Endothelial cell (in vitro differentiated cells): Measurements from ENCODE around the gene DNAJC27. TPM values are rescaled to one million over a fixed set of nuclear protein-coding genes. Genes with fewer than 3 reads are reported as not detected.

Experiments used
- DNase-seq: peaks from one replicate; pipeline ENCODE4 v3.0.0; 2021; ENCODE audit warnings: low spot score
- H3K27ac Mint-ChIP-seq: one replicate; pipeline ENCODE4 v1.8.0; 2021; ENCODE audit warnings: mixed read lengths, inconsistent platforms; ENCODE audit not compliant: unreplicated experiment
- H3K27me3 Mint-ChIP-seq: one replicate; pipeline ENCODE4 v1.8.0; 2021; ENCODE audit warnings: mild to moderate bottlenecking, moderate library complexity, mixed read lengths, inconsistent platforms; ENCODE audit not compliant: unreplicated experiment
- H3K36me3 Mint-ChIP-seq: one replicate; pipeline ENCODE4 v1.8.0; 2021; ENCODE audit warnings: mild to moderate bottlenecking, low read depth, mixed read lengths, inconsistent platforms; ENCODE audit not compliant: unreplicated experiment
- H3K4me1 Mint-ChIP-seq: one replicate; pipeline ENCODE4 v1.8.0; 2021; ENCODE audit warnings: mild to moderate bottlenecking, mixed read lengths, inconsistent platforms; ENCODE audit not compliant: unreplicated experiment
- H3K4me3 Mint-ChIP-seq: one replicate; pipeline ENCODE4 v1.8.0; 2021; ENCODE audit warnings: mild to moderate bottlenecking, mixed read lengths, inconsistent platforms; ENCODE audit not compliant: unreplicated experiment
- H3K9me3 Mint-ChIP-seq: one replicate; pipeline ENCODE4 v1.8.0; 2021; ENCODE audit warnings: mixed read lengths, inconsistent platforms; ENCODE audit not compliant: unreplicated experiment
- CTCF ChIP-seq: fragments of 200-600 bp; sonication (generic); IDR thresholded peaks from one replicate; pipeline ENCODE4 v1.5.0; 2021; ENCODE audit warnings: antibody characterized with exemption; ENCODE audit not compliant: unreplicated experiment
- total RNA-seq: library from RNA; stranded (reverse); fragmentation: NEBNext Ultra II Directional; extraction: Animal tissue kit (Norgen Biotek cat#: 25700); gene quantifications from one replicate; pipeline ENCODE4 v1.2.1, GENCODE V29; 2021; ENCODE audit not compliant: unreplicated experiment

DNAJC27 gene
- total RNA-seq, 1 donor from 2014 or later, result 3.5 TPM

GRCh38 chr2:24929230-24929629 lies 42.5 kb downstream of the DNAJC27 start:
- Mint-ChIP-seq H3K27me3 (no peaks in the 10 kb centered on the region), H3K4me3 (no peak overlapping the region), H3K4me1 (peaks cover 2% of the 10 kb centered on the region), H3K27ac (no peak overlapping the region), H3K36me3 (no peaks in the 10 kb centered on the region), H3K9me3 (no peaks in the 10 kb centered on the region)
- no peak for TF ChIP-seq CTCF
- no peak for DNase-seq

- peaks cover 2% of the 10 kb centered on the region for H3K4me1 Mint-ChIP-seq
- no peaks in the 10 kb centered on the region for H3K9me3 Mint-ChIP-seq
- DNase-seq, result no peak
- H3K27ac Mint-ChIP-seq, result no peak overlapping the region
- no peaks in the 10 kb centered on the region for H3K27me3 Mint-ChIP-seq
- H3K4me3 Mint-ChIP-seq, result no peak overlapping the region
- no peaks in the 10 kb centered on the region for H3K36me3 Mint-ChIP-seq
- no peak for TF ChIP-seq CTCF
Observed at GRCh38 chr2:24928036-24928435, 43.7 kb downstream of the DNAJC27 start.

- Mint-ChIP-seq H3K4me1 (peaks cover 2% of the 10 kb centered on the region), H3K9me3 (no peaks in the 10 kb centered on the region), H3K27ac (no peak overlapping the region), H3K27me3 (peaks cover 2% of the 10 kb centered on the region), H3K36me3 (no peaks in the 10 kb centered on the region), H3K4me3 (no peak overlapping the region)
- DNase-seq, result no peak
- no peak for TF ChIP-seq CTCF
Observed at GRCh38 chr2:24926602-24927252, 45.0 kb downstream of the DNAJC27 start.

DNA sequence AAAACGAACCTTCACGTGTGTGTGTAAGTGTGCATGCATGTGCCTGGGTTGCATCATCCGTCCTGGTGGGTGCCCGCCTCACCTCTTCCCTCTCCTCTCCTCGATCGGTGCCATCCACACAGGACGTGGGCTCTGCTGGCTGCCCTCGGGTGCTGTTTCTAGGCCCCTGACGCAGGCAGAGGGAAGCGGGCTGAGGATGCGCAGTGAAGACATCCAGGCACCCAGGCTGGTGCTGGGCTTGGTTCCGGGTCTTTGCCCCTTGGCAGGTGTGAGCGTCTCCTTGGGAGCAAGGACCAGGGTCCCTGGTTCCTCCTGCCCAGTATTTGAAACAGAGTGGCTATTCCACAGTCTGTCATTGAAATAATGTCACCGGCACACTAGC lies 45.5 kb downstream of the DNAJC27 start:
- Mint-ChIP-seq H3K9me3 (no peaks in the 10 kb centered on the region), H3K4me3 (no peak overlapping the region), H3K27ac (no peak overlapping the region), H3K4me1 (peaks cover 2% of the 10 kb centered on the region), H3K36me3 (no peaks in the 10 kb centered on the region), H3K27me3 (peaks cover 2% of the 10 kb centered on the region)
- no peak for DNase-seq
- no peak for TF ChIP-seq CTCF

DNA sequence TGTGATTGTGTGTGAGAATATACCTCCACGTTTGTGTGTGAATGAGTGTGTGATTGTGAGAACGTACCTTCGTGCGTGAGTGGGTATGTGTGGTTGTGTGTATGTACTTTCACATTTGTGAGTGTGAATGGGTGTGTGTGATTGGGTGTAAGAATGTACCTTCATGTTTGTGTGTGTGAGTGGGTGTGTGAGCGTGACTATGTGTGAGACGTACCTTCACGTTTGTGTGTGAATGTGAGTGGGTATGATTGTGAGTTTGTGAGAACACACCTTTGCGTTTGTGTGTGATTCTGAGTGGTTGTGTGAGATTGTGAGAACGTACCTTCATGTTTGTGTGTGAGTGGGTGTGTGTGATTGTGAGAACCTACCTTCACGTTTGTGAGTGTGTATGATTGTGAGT lies 45.9 kb downstream of the DNAJC27 start:
- H3K27ac Mint-ChIP-seq, result no peak overlapping the region
- H3K4me1 Mint-ChIP-seq, result no peaks in the 10 kb centered on the region
- H3K36me3 Mint-ChIP-seq, result no peaks in the 10 kb centered on the region
- H3K27me3 Mint-ChIP-seq, result peaks cover 3% of the 10 kb centered on the region
- H3K9me3 Mint-ChIP-seq, result no peaks in the 10 kb centered on the region
- no peak for DNase-seq
- no peak for TF ChIP-seq CTCF
- no peak overlapping the region for H3K4me3 Mint-ChIP-seq
